GM18951 (cell line): ENCODE results near the gene VAC14.

Experiments used
- POLR2A ChIP-seq: IDR thresholded peaks from 4 replicates; pipeline ENCODE4 v1.6.1; 2011; ENCODE audit warnings: mild to moderate bottlenecking; ENCODE audit not compliant: insufficient read length, insufficient read depth; ENCODE audit errors: extremely low read depth
- in situ Hi-C: fragments of 300-500 bp; cut with MboI; formaldehyde crosslinking; loops from one replicate; pipeline ENCODE4 v1.12.0; 2022; ENCODE audit warnings: low sequenced_read_pairs, mixed read lengths, inconsistent platforms; ENCODE audit not compliant: unreplicated experiment

The VAC14 gene

DNA sequence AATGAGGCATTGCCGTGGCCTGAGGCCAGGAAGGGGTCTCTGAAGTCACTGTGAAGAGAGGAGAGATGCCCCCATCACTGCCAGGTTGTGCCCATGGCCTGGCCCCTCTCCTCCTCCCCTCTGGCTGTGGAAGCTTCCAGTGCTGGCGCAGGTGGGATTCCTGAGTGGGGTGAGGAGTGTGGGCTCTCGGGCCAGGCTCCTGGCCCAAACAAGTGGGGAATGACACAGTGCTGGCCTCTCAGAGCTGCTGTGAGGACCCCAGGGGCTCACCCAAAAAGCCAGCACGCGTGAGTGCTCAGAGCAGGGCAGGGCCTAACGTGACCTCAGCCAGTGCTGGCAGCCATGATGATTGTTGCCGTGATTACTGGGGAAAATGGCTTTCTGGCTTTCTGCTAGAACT lies 61.6 kb downstream of the VAC14 start:
- TF ChIP-seq POLR2A, result no peak
- in situ Hi-C loops, result no loop called here

DNA sequence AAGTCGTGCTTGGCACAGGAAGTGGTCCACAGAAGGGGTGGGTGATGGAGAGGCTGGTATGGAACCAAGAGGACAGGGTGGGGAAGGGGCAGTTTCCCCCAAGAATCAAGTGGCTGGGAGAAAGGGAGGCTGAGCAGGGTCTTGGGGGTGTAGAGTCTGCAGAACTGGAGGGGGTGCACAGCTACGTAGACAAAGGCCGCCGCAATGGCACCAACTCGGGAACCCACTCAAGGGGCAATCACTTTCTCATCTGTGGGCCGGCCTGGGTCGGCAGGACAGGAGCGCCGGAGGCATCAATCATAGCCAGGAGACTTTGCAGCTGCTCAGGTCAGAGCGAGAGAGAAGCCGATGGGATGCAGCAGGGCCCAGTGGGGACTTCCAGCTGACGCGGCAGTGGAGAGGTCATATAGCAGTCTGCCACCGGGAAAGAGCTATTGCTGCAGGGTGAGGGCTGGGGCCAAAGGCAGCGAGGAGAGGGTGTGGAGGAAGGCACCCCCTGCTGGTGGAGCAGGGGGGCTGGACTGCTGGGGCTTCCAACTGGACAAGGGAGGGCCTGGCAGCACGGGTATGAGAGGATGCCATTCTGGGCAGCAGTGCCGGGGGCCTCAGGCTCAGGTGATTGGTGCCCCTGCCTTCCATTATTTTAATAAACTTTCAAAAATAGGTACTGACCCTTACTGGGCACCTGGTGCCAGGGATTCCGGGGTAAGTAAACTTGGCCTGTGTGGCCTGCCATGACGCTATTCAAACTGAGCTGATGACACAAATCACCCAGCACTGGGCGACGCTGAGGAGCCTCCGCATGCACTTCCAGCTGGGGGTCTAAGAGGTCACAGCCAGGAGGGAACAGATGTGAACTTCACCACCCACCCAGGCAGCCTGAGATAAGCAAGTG lies 62.6 kb downstream of the VAC14 start:
- in situ Hi-C loops, result no loop called here
- no peak for TF ChIP-seq POLR2A

DNA sequence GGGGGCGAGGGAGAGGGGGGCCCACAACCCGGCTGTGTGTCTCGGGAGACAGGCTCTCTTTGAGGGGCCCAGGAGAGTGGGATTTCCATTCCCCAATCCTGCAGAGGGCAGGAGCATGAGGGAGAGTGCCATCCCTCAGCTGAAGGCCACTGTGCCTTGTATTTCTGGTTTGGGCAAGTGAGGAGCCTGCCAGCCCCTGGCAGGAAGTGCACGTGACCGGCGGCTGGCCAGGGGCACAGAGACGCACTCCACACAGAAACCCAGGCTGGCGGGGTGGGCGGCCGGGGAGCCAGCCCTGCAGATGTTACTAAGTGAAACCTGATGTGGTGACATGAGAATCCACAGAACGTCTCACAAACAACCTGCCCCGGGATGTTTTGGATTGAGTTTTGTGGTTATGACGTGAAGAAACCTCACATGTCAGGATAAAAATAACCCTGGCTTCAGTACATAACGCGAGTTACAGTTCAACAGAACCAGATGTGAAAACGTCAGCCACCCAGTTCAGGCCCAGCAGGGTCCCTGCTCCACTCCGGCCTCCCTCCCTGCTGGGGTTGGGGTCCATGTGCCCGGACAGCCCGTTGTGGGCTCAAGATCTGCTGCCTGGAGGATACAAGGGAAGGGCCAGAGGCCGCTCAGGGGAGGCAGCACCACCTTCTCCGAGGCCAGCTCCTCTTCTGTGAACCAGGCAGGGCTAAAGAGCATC lies 63.4 kb downstream of the VAC14 start:
- in situ Hi-C loops, result no loop called here
- TF ChIP-seq POLR2A, result peak; percentile 30

GRCh38 chr16:70736465-70737376 lies 64.2 kb downstream of the VAC14 start:
- in situ Hi-C loops, result no loop called here
- no peak for TF ChIP-seq POLR2A

GRCh38 chr16:70735141-70735979 lies 65.6 kb downstream of the VAC14 start:
- in situ Hi-C loops, result no loop called here
- TF ChIP-seq POLR2A, result no peak

DNA sequence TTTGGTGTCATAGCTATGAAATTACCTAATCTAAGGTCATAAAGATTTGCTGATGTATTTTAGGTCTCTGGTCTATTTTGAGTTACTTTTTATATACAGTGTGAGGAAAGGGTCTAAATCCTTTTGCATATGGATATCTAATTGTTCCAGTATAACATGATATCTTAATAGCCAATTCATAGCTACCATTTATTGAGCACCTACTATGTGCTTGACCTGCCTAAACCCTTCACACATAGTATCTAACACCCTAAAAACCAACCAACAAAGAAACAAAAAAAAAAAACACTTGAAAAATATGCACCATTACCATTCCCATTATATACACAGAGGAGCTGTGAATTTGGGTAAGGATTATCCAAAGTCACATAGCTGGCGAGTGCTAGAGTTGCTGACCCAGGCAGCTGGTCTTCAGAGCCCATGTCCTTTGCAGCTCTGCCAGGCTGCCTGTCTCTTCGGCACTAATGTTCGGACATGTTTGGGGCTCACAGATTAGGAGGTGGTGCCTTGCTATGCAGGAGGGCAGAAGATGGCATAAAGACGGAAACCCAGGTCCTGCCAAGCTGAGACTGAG lies 66.3 kb downstream of the VAC14 start:
- no peak for TF ChIP-seq POLR2A
- in situ Hi-C loops, result no loop called here

DNA sequence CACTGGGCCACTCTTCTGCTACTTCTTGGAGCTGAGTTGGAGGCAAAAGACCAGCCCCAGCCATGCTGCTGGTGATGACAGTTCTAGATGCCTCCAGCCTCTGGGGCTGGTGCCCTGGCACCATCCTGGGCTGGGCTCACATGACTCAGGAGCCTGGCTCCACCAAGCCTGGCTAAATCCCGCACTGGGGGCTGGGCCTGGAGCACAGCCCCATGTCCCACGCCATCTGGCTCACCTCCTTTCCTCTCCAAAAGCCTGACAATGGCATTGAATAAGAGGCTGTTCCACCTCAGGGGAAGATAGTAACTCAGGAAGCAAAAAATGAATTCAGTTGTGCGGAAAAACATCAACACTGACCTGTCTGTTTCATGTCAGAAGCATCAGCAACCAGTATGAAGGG lies 70.0 kb downstream of the VAC14 start:
- TF ChIP-seq POLR2A, result no peak
- in situ Hi-C loops, result no loop called here

DNA sequence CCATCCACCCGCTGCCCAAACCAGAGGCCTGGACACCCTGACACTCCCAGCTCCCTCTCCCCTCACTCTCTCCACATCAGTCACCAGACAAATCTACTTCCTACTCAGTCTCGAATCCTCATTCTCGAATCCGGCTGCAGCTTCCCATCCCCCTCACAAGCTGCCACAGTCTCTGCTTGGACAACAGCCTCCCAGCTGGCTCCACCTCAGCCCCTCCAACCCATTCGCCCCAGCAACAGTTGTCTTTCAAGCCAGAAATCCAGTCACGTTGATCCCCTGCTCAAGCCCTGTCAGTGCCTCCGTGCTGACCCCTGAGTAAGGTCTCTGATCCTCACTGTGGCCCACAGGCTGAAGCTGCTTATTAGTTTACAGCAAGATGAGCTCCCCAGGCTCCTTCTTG lies 70.9 kb downstream of the VAC14 start:
- in situ Hi-C loops, result no loop called here
- TF ChIP-seq POLR2A, result no peak

DNA sequence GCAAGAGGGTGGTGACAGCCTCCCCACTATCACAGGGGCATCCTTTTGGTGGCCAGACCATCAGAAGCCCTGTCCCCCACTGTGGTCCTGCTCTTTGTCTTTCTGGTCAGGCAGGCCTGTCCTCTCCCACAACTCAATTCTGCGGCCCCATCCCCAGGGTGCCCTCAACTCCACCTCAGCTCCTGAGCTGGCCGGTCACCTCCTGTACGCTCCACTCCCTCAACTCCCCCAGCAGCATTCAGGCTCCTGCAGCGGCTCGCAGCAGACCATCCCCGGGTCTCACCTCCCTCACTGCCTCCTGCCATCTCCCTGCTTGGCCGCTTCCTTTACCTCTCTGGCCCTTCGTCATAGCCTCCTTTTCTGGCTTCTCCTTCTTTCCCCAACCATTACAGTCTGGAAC lies 71.7 kb downstream of the VAC14 start:
- TF ChIP-seq POLR2A, result no peak
- in situ Hi-C loops, result no loop called here

GRCh38 chr16:70728150-70728549 lies 72.8 kb downstream of the VAC14 start:
- in situ Hi-C loops, result no loop called here
- TF ChIP-seq POLR2A, result no peak

DNA sequence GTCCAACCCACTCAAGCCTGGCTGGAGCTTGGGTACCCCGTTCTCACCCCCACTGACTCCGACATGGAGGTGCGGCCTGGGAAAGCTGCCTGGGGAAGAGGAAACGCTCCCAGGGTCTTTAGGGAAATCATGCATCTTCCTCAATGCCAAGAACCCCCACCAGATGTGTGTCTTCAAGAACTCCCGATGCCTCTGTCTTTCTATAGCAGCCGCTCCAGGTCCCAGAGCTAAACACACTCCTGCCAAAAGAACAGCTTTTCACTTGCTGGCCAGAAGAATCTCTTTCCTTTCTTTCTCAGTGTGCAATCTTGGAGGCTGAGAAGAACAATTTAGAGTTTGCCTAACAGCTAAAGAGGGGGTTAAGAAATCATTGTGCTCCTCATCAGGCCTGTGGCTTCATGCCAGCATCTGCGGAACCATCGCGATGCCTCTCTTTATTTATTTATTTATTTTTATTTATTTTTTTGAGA lies 74.0 kb downstream of the VAC14 start:
- in situ Hi-C loops, result no loop called here
- no peak for TF ChIP-seq POLR2A
